ENCODE measurements around the gene GPHB5. TPM values are rescaled to one million over a fixed set of nuclear protein-coding genes. Genes with fewer than 3 reads are reported as not detected.
"Not testable (repeated sequence)": the region's sequence is repeated elsewhere in the genome, so short reads cannot be mapped to it uniquely, and the experiment has no call there.

Gene GPHB5
- total RNA-seq, 2 donors from 2014 or later, result not detected

GRCh38 chr14:63326840-63327239, 8.1 kb upstream of the GPHB5 start:
- no peaks in the 10 kb centered on the region for H3K4me1 ChIP-seq
- H3K9ac ChIP-seq (ENCODE audit: low read depth in 2 of 2, low read length in 2 of 2), result no peak overlapping the region
- no peak for DNase-seq
- no peak overlapping the region for H3K4me3 ChIP-seq
- intact Hi-C loops (cut with DNase I), result no loop called here
- no peak overlapping the region for H3K27ac ChIP-seq
- H3K9me3 ChIP-seq, result no peaks in the 10 kb centered on the region
- no peak for TF ChIP-seq CTCF (IDR thresholded peaks at IDR 0.05)
- H3K27me3 ChIP-seq, result no peaks in the 10 kb centered on the region
- no peaks in the 10 kb centered on the region for H3K36me3 ChIP-seq

DNA sequence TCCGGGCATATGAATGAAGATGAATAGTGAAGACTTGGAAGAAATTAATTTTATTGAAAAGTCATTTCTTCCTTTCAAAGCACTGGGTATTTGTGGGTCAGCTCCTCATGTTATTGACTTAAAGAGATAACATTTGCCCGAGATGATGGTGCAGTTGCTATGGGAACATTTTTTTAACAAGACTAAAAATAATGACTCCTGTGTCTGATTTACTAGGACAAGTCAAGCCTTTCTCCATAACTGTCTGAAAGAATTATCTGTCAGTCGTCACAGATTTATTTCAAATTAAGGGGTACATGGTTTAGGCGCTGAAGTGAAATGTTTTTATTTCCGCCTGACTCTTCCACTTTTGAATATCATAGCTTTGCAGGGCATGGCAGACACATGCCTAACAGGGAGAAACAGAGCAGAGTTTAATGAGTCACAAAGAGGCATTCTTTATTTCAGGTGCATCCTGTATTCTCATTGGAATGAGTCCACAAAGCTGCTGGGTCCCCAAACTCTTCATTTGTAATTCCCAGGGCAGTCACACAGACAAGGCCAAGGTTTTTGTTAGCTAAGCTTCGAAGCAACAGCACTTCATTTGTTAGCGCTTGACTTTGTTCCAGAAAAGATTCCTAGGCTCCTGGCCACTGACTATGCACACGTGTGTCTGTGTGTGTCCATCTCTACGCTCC, 4.3 kb upstream of the GPHB5 start:
- Histone ChIP-seq H3K27me3 (no peaks in the 10 kb centered on the region), H3K4me3 (no peak overlapping the region), H3K36me3 (no peaks in the 10 kb centered on the region), H3K27ac (no peak overlapping the region), H3K9ac (ENCODE audit: low read depth in 2 of 2, low read length in 2 of 2) (no peak overlapping the region), H3K9me3 (no peaks in the 10 kb centered on the region), H3K4me1 (no peaks in the 10 kb centered on the region)
- intact Hi-C loops (cut with DNase I), result no loop called here
- no peak for DNase-seq
- TF ChIP-seq CTCF (IDR thresholded peaks at IDR 0.05), result no peak

DNA sequence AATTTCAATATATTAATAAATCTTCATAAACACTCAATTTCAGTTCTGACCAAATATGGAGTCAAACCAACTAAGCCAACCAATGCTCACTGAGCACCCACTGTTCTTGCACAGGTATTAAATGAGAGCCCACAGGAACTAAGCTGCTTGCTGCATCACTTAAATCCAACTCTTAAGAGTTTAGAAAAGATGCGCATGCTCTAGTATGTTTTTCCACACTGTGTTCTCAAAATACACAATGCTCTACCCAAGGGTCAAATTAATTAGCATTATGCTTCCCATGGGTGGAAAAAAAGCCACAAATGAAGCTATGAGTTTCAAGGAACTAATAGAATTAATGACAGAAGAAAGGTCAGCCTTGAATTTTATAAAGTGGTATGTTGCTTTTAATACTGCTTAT, 3.7 kb upstream of the GPHB5 start:
- no peak for TF ChIP-seq CTCF (IDR thresholded peaks at IDR 0.05)
- no peaks in the 10 kb centered on the region for H3K36me3 ChIP-seq
- no peaks in the 10 kb centered on the region for H3K4me1 ChIP-seq
- H3K9me3 ChIP-seq, result no peaks in the 10 kb centered on the region
- no peak overlapping the region for H3K9ac ChIP-seq (ENCODE audit: low read depth in 2 of 2, low read length in 2 of 2)
- H3K4me3 ChIP-seq, result no peak overlapping the region
- intact Hi-C loops (cut with DNase I), result no loop called here
- no peak for DNase-seq
- H3K27me3 ChIP-seq, result no peaks in the 10 kb centered on the region
- no peak overlapping the region for H3K27ac ChIP-seq

GRCh38 chr14:63308723-63309317, 9.9 kb downstream of the GPHB5 start:
- no peaks in the 10 kb centered on the region for H3K27me3 ChIP-seq
- no peaks in the 10 kb centered on the region for H3K4me1 ChIP-seq
- no peak for TF ChIP-seq CTCF (IDR thresholded peaks at IDR 0.05)
- no peaks in the 10 kb centered on the region for H3K36me3 ChIP-seq
- H3K27ac ChIP-seq, result no peak overlapping the region
- intact Hi-C loops (cut with DNase I), result no loop called here
- H3K9ac ChIP-seq (ENCODE audit: low read depth in 2 of 2, low read length in 2 of 2), result no peak overlapping the region
- no peak for DNase-seq
- H3K9me3 ChIP-seq, result no peaks in the 10 kb centered on the region
- no peak overlapping the region for H3K4me3 ChIP-seq

DNA sequence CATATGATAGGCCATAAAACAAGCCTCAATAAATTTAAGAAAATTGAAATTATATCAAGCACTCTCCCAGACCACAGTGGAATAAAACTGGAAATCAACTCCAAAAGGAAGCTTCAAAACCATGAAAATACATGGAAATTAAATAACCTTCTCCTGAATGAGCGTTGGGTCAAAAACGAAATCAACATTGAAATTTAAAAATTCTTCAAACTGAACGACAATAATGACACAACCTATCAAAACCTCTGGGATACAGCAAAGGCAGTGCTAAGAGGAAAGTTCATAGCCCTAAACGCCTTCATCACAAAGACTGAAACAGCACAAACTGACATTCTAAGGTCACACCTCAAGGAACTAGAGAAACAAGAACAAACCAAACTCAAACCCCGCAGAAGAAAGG, 14.3 kb downstream of the GPHB5 start:
- H3K36me3 ChIP-seq; H3K4me3 ChIP-seq; H3K27ac ChIP-seq; intact Hi-C loops (cut with DNase I); H3K9me3 ChIP-seq; H3K4me1 ChIP-seq; H3K27me3 ChIP-seq; H3K9ac ChIP-seq (ENCODE audit: low read depth in 2 of 2, low read length in 2 of 2); DNase-seq: not testable (repeated sequence)

GRCh38 chr14:63301891-63302534, 16.7 kb downstream of the GPHB5 start:
- no peaks in the 10 kb centered on the region for H3K36me3 ChIP-seq
- H3K27me3 ChIP-seq, result no peaks in the 10 kb centered on the region
- H3K9ac ChIP-seq (ENCODE audit: low read depth in 2 of 2, low read length in 2 of 2), result no peak overlapping the region
- no peak for DNase-seq
- no peak overlapping the region for H3K4me3 ChIP-seq
- H3K27ac ChIP-seq, result no peak overlapping the region
- H3K4me1 ChIP-seq, result no peaks in the 10 kb centered on the region
- intact Hi-C loops (cut with DNase I), result no loop called here
- no peak for TF ChIP-seq CTCF (IDR thresholded peaks at IDR 0.05)
- H3K9me3 ChIP-seq, result no peaks in the 10 kb centered on the region
